Small intestine (tissue), 7 donors: ENCODE results near the gene RBBP8. TPM values are rescaled to one million over a fixed set of nuclear protein-coding genes. Genes with fewer than 3 reads are reported as not detected.

Experiments used
- DNase-seq, 2 donors: peaks; one replicate each; pipeline versions ENCODE4 v3.0.0 to v3.0.0-alpha.2; 2013
- FAIRE-seq: peaks from 2 replicates; lab custom pipeline; 2012; peaks lifted over from hg19 to GRCh38; lab: Jason Lieb, UNC
- H3K27ac ChIP-seq, 3 donors: one replicate each; pipeline ENCODE4 v1.5.1; 2013; ENCODE audit warnings: low read length in 2 of 3, mild to moderate bottlenecking in 2 of 3, control low read depth in 1 of 3, inconsistent platforms in 1 of 3, low read depth in 1 of 3, moderate library complexity in 1 of 3
- H3K27me3 ChIP-seq, 3 donors: one replicate each; pipeline ENCODE4 v1.6.1; 2013; ENCODE audit warnings: low read length in 3 of 3, inconsistent platforms in 1 of 3; ENCODE audit not compliant: control insufficient read depth in 3 of 3, insufficient read depth in 3 of 3
- H3K36me3 ChIP-seq, 3 donors: one replicate each; pipeline ENCODE4 v1.6.1; 2013; ENCODE audit warnings: low read length in 3 of 3, inconsistent platforms in 1 of 3, low read depth in 1 of 3, mild to moderate bottlenecking in 1 of 3, moderate library complexity in 1 of 3; ENCODE audit not compliant: control insufficient read depth in 3 of 3, insufficient read depth in 2 of 3
- H3K4me1 ChIP-seq, 3 donors: one replicate each; pipeline ENCODE4 v1.6.1; 2013; ENCODE audit warnings: low read length in 2 of 3, inconsistent platforms in 1 of 3, low read depth in 1 of 3, mild to moderate bottlenecking in 1 of 3, moderate library complexity in 1 of 3; ENCODE audit not compliant: control insufficient read depth in 3 of 3, insufficient read depth in 2 of 3
- H3K4me3 ChIP-seq, 3 donors: one replicate each; pipeline ENCODE4 v1.5.1; 2013; ENCODE audit warnings: low read length in 3 of 3, control low read depth in 1 of 3, inconsistent platforms in 1 of 3, low read depth in 1 of 3, mild to moderate bottlenecking in 1 of 3, moderate library complexity in 1 of 3
- H3K9me3 ChIP-seq, 2 donors: one replicate each; pipeline ENCODE4 v1.6.1; 2013; ENCODE audit warnings: low read depth in 1 of 2, low read length in 1 of 2; ENCODE audit not compliant: control insufficient read depth in 2 of 2, insufficient read depth in 1 of 2
- WGBS, 3 donors: extraction: QIAGEN DNeasy Blood & Tissue Kit; methylation state at CpG; one replicate each; pipeline ENCODE4 v1.1.7; 2013; 5-methylcytosine and 5-hydroxymethylcytosine counted together
- polyA plus RNA-seq, 4 donors: library from polyadenylated mRNA; stranded (reverse) in 3 of 4; unstranded in 1 of 4; fragments of 200-250 nt in 3 of 4; fragments of 120-200 nt in 1 of 4; gene quantifications; one replicate each; pipeline versions ENCODE4 v1.2.1 to v1.2.3, GENCODE V29; 2013
- donor health status: healthy with polysubstance abuse.
- donor health status: control.
- donor health status: control.
- donor health status: Bipolar disorder and iron deficiency.
- donor health status: healthy.

Gene RBBP8
- polyA plus RNA-seq, 4 donors, result 14.0 to 38.4 (median 32.9) TPM

- H3K4me1 ChIP-seq, result no peaks in the 10 kb centered on the region
- FAIRE-seq, result no peak
- no peak overlapping the region for H3K4me3 ChIP-seq
- DNase-seq, result no peak
- no peaks in the 10 kb centered on the region for H3K27me3 ChIP-seq
- no peaks in the 10 kb centered on the region for H3K36me3 ChIP-seq
- no peaks in the 10 kb centered on the region for H3K9me3 ChIP-seq
- WGBS, 3 donors, result 84 to 95% (median 84%) methylated on average over 5 of the region's 5 CpGs
- H3K27ac ChIP-seq, result no peak overlapping the region
Observed at GRCh38 chr18:23049698-23050373, 116.7 kb downstream of the RBBP8 start.

- H3K9me3 ChIP-seq, result no peaks in the 10 kb centered on the region
- DNase-seq (peak in 1 of 2 donors; percentile 15), FAIRE-seq (no peak)
- no peaks in the 10 kb centered on the region for H3K27me3 ChIP-seq
- 54 to 57% (median 55%) methylated on average over 15 of the region's 15 CpGs for WGBS, 3 donors
- H3K27ac ChIP-seq, result no peak overlapping the region
- no peaks in the 10 kb centered on the region for H3K4me1 ChIP-seq
- no peak overlapping the region for H3K4me3 ChIP-seq
- H3K36me3 ChIP-seq, result no peaks in the 10 kb centered on the region
Observed at GRCh38 chr18:23053776-23054457, 120.8 kb downstream of the RBBP8 start.

- Histone ChIP-seq H3K27me3 (no peaks in the 10 kb centered on the region), H3K4me1 (no peaks in the 10 kb centered on the region), H3K36me3 (no peaks in the 10 kb centered on the region), H3K9me3 (no peaks in the 10 kb centered on the region), H3K27ac (no peak overlapping the region), H3K4me3 (no peak overlapping the region)
- WGBS, 3 donors, result 86 to 90% (median 87%) methylated on average over 6 of the region's 6 CpGs
- FAIRE-seq (no peak), DNase-seq (no peak)
Observed at GRCh38 chr18:23054553-23054952, 121.4 kb downstream of the RBBP8 start.

- no peak overlapping the region for H3K4me3 ChIP-seq
- FAIRE-seq (no peak), DNase-seq (no peak)
- WGBS, 3 donors, result 75 to 87% (median 81%) methylated on average over 4 of the region's 4 CpGs
- H3K27ac ChIP-seq, result no peak overlapping the region
- H3K36me3 ChIP-seq, result no peaks in the 10 kb centered on the region
- no peaks in the 10 kb centered on the region for H3K27me3 ChIP-seq
- H3K4me1 ChIP-seq, result no peaks in the 10 kb centered on the region
- H3K9me3 ChIP-seq, result no peaks in the 10 kb centered on the region
Observed at GRCh38 chr18:23056315-23056714, 123.2 kb downstream of the RBBP8 start.

- 86 to 95% (median 92%) methylated on average over 2 of the region's 2 CpGs for WGBS, 3 donors
- Histone ChIP-seq H3K4me1 (no peaks in the 10 kb centered on the region), H3K9me3 (peaks cover 0 to 2% of the 10 kb centered on the region in 2 donors), H3K27me3 (no peaks in the 10 kb centered on the region), H3K4me3 (no peak overlapping the region), H3K27ac (no peak overlapping the region), H3K36me3 (no peaks in the 10 kb centered on the region)
- DNase-seq, result no peak
- FAIRE-seq, result no peak
Observed at GRCh38 chr18:23057096-23057495, 124.0 kb downstream of the RBBP8 start.

GRCh38 chr18:23058746-23059415, 125.8 kb downstream of the RBBP8 start:
- 84 to 87% (median 87%) methylated on average over 7 of the region's 7 CpGs for WGBS, 3 donors
- no peak for DNase-seq
- no peaks in the 10 kb centered on the region for H3K4me1 ChIP-seq

GRCh38 chr18:23059541-23060465, 126.7 kb downstream of the RBBP8 start:
- DNase-seq (no peak), FAIRE-seq (no peak)
- Histone ChIP-seq H3K9me3 (peaks cover 0 to 19% of the 10 kb centered on the region in 2 donors), H3K27ac (no peak overlapping the region), H3K27me3 (no peaks in the 10 kb centered on the region), H3K4me3 (no peak overlapping the region), H3K4me1 (no peaks in the 10 kb centered on the region), H3K36me3 (no peaks in the 10 kb centered on the region)
- 70 to 79% (median 78%) methylated on average over 9 of the region's 9 CpGs for WGBS, 3 donors

More at GRCh38 chr18:23058746-23059415, 125.8 kb downstream of the RBBP8 start:
- no peak for FAIRE-seq
- Histone ChIP-seq H3K27ac (no peak overlapping the region), H3K9me3 (peaks cover 0 to 12% of the 10 kb centered on the region in 2 donors), H3K27me3 (no peaks in the 10 kb centered on the region), H3K4me3 (no peak overlapping the region), H3K36me3 (no peaks in the 10 kb centered on the region)

GRCh38 chr18:23062011-23062410, 128.9 kb downstream of the RBBP8 start:
- H3K27ac ChIP-seq, result no peak overlapping the region
- H3K4me1 ChIP-seq, result no peaks in the 10 kb centered on the region
- 62 to 76% (median 72%) methylated on average over 1 of the region's 1 CpG for WGBS, 3 donors
- FAIRE-seq, result no peak
- H3K36me3 ChIP-seq, result no peaks in the 10 kb centered on the region
- no peak for DNase-seq
- H3K4me3 ChIP-seq, result no peak overlapping the region
- no peaks in the 10 kb centered on the region for H3K27me3 ChIP-seq
- peaks cover 0 to 19% of the 10 kb centered on the region in 2 donors for H3K9me3 ChIP-seq
